GM12878 (cell line): ENCODE measurements around the gene C1QTNF1. TPM values are rescaled to one million over a fixed set of nuclear protein-coding genes. Genes with fewer than 3 reads are reported as not detected.

Source experiments
- ATAC-seq: fragments of 200-7000 bp; cut with Tn5 transposase; 3 replicates; pipeline ENCODE4 v1.9.1; 2020; ENCODE audit warnings: mild to moderate bottlenecking, moderate library complexity
- BruUV-seq: library from RNA; stranded (reverse); fragments of 400-500 nt; replicated peaks from 2 replicates; lab custom pipeline; 2021; lab: Mats Ljungman, UMichigan
- CTCF ChIA-PET: fragments of 300-600 bp; sonication (Branson Sonifier 250); formaldehyde crosslinking; extraction: SDS; loops from one replicate; lab custom pipeline; 2021; ENCODE audit warnings: inconsistent platforms; lab: Yijun Ruan, JAX
- POLR2A ChIA-PET: fragments of 350-600 bp; formaldehyde crosslinking; extraction: SDS; loops from one replicate; lab custom pipeline; 2021; ENCODE audit warnings: inconsistent platforms; lab: Charles Lee
- RAD21 ChIA-PET: fragments of 300-600 bp; sonication (Branson Sonifier 250); formaldehyde crosslinking; loops from one replicate; lab custom pipeline; 2023; ENCODE audit warnings: antibody characterized with exemption; ENCODE audit not compliant: unreplicated experiment; lab: Charles Lee
- SMC1A ChIA-PET: fragments of 300-600 bp; sonication (Branson Sonifier 250); formaldehyde crosslinking; loops from one replicate; lab custom pipeline; 2023; ENCODE audit not compliant: unreplicated experiment, uncharacterized antibody; lab: Charles Lee
- DNase-seq: peaks from one replicate; pipeline ENCODE4 v3.0.0-alpha.2; 2011; ENCODE audit warnings: low read depth, low spot score
- FAIRE-seq: peaks from 3 replicates; lab custom pipeline; 2011; peaks lifted over from hg19 to GRCh38; lab: Jason Lieb, UNC
- H2AFZ ChIP-seq: 2 replicates; pipeline ENCODE4 v1.6.0; 2011; ENCODE audit warnings: low read depth, low read length, control low read depth; ENCODE audit not compliant: control insufficient read depth
- H3K27ac ChIP-seq: 2 replicates; pipeline ENCODE4 v1.5.1; 2011; ENCODE audit warnings: control low read depth; ENCODE audit not compliant: control insufficient read depth, insufficient read depth
- H3K27me3 ChIP-seq, 2 experiments: replicated peaks in 1 of 2; 2 replicates each; pipeline versions ENCODE4 v1.6.0 to v1.6.1; 2011; ENCODE audit warnings: low read length in 1 of 2; ENCODE audit not compliant: control insufficient read depth in 2 of 2, insufficient read depth in 2 of 2
- H3K36me3 ChIP-seq, 2 experiments: 2 replicates each; pipeline ENCODE4 v1.5.1; 2011; ENCODE audit warnings: low read length in 1 of 2; ENCODE audit not compliant: control insufficient read depth in 2 of 2, insufficient read depth in 2 of 2
- H3K4me1 ChIP-seq: 2 replicates; pipeline ENCODE4 v1.6.1; 2011; ENCODE audit warnings: mild to moderate bottlenecking, low read length, moderate library complexity, mixed read lengths; ENCODE audit not compliant: control insufficient read depth, insufficient read depth
- H3K4me2 ChIP-seq: 2 replicates; pipeline ENCODE4 v1.6.0; 2011; ENCODE audit warnings: control low read depth; ENCODE audit not compliant: control insufficient read depth, insufficient read depth
- H3K4me3 ChIP-seq: fragments of 200-600 bp; sonication (generic); 2 replicates; pipeline ENCODE4 v1.5.1; 2016
- H3K79me2 ChIP-seq: 2 replicates; pipeline ENCODE4 v1.6.0; 2011; ENCODE audit warnings: low read length; ENCODE audit not compliant: control insufficient read depth, insufficient read depth
- H3K9ac ChIP-seq: 2 replicates; pipeline ENCODE4 v1.8.0; 2011; ENCODE audit warnings: low read length, control low read depth, mixed read lengths; ENCODE audit not compliant: control insufficient read depth, insufficient read depth
- H3K9me3 ChIP-seq: replicated peaks from 3 replicates; pipeline ENCODE4 v1.5.1; 2011; ENCODE audit warnings: mild to moderate bottlenecking, low read length; ENCODE audit not compliant: control insufficient read depth, insufficient read depth
- H4K20me1 ChIP-seq: 2 replicates; pipeline ENCODE4 v1.6.0; 2011; ENCODE audit not compliant: control insufficient read depth, insufficient read depth
- BCLAF1 ChIP-seq: fragments of 450-650 bp; IDR thresholded peaks from 2 replicates; pipeline ENCODE4 v1.6.1; 2017; ENCODE audit warnings: antibody characterized with exemption, mild to moderate bottlenecking, moderate library complexity
- ESRRA ChIP-seq: IDR thresholded peaks from 2 replicates; pipeline ENCODE4 v1.6.1; 2012; ENCODE audit warnings: mild to moderate bottlenecking, low read length, improper control_type of control experiment
- NR2C2 ChIP-seq: IDR thresholded peaks from 2 replicates; pipeline ENCODE4 v1.6.1; 2011; ENCODE audit warnings: borderline replicate concordance, low read depth; ENCODE audit not compliant: control insufficient read depth, insufficient read length
- REST ChIP-seq: IDR thresholded peaks from 2 replicates; pipeline ENCODE4 v1.6.1; 2012; ENCODE audit warnings: mild to moderate bottlenecking, low read depth, low read length
- SPI1 ChIP-seq: IDR thresholded peaks from 2 replicates; pipeline ENCODE4 v1.6.1; 2011; ENCODE audit warnings: low read depth, mild to moderate bottlenecking, low read length, moderate library complexity, borderline replicate concordance; ENCODE audit not compliant: insufficient read depth
- SRF ChIP-seq, 2 experiments: IDR thresholded peaks; 2 replicates each; pipeline ENCODE4 v1.6.1; 2011; ENCODE audit warnings: low read depth in 2 of 2, low read length in 2 of 2, mild to moderate bottlenecking in 1 of 2, moderate library complexity in 1 of 2
- STAT1 ChIP-seq: fragments of 450-650 bp; conservative IDR thresholded peaks from 2 replicates; pipeline ENCODE4 v1.6.1; 2014; ENCODE audit warnings: antibody characterized with exemption, mild to moderate bottlenecking
- TBL1XR1 ChIP-seq: IDR thresholded peaks from 2 replicates; pipeline ENCODE4 v1.6.1; 2012; ENCODE audit warnings: low read depth, low read length, improper control_type of control experiment
- ZBTB40 ChIP-seq: fragments of 450-650 bp; IDR thresholded peaks from 2 replicates; pipeline ENCODE4 v1.6.1; 2016; ENCODE audit warnings: mild to moderate bottlenecking, moderate library complexity, borderline replicate concordance
- WGBS: methylation state at CpG from one replicate; pipeline ENCODE4 v1.1.6; 2016; ENCODE audit warnings: low lambda C conversion rate; ENCODE audit not compliant: insufficient replicate concordance, insufficient coverage; ENCODE audit errors: missing lambda C conversion rate; 5-methylcytosine and 5-hydroxymethylcytosine counted together
- in situ Hi-C: fragments of 300-500 bp; cut with MboI; formaldehyde crosslinking; loops from 9 replicates; pipeline ENCODE4 v1.14.3; 2018; ENCODE audit warnings: mixed read lengths
- intact Hi-C: fragments of 100-400 bp; cut with micrococcal nuclease; formaldehyde crosslinking; loops from one replicate; pipeline ENCODE4 v1.14.2; 2022; ENCODE audit not compliant: unreplicated experiment
- polyA plus RNA-seq, 11 experiments: library from polyadenylated mRNA; depleted of rRNA in 4 of 11; unstranded in 6 of 11; stranded (reverse) in 5 of 11; fragments of >200 nt; fragmentation: Nextera tagmentation in 4 of 11; fragmentation: Illumina TruSeq in 1 of 11; extraction: Ambion mirVana in 4 of 11; extraction: Trizol in 1 of 11; gene quantifications; 1 replicate in 1 of 11; 2 replicates in 10 of 11; pipeline versions ENCODE4 v1.2.1 to v1.2.3, GENCODE V29; 2011 to 2016; ENCODE audit warnings: inconsistent platforms in 2 of 11, missing spikeins in 2 of 11, low read depth in 1 of 11
- total RNA-seq, 4 experiments: library from RNA; depleted of rRNA in 3 of 4; stranded (reverse); fragments of >200 nt in 3 of 4; fragmentation: Illumina TruSeq in 1 of 4; extraction: Trizol in 1 of 4; gene quantifications; 2 replicates each; pipeline versions ENCODE4 v1.2.1 to v1.2.3, GENCODE V29; 2013 to 2021

C1QTNF1 gene
- total and polyA plus RNA-seq, 10 of the 15 experiments (the other 5 are each of a cell fraction or from before 2014, with no cell fraction given), result 0.05 to 1.1 (median 0.15) TPM; not detected in 4

- no peak for TF ChIP-seq ZBTB40
Observed at GRCh38 chr17:79044462-79044861, 20.5 kb downstream of the C1QTNF1 start (continued).

- in situ Hi-C loops, result no loop called here
- no peak overlapping the region for H2AFZ ChIP-seq
- FAIRE-seq, result no peak
- no peaks in the 10 kb centered on the region; a peak in 1 of 4 replicates for H3K27me3 ChIP-seq
- ChIA-PET RAD21 (interaction anchor here (1.0 to 2.1 kb wide), 2 partner anchors 37 to 348 kb away, joined by 3 to 7 read pairs; no protein-coding TSS in a partner anchor), CTCF (interaction anchor here (0.6 to 2.9 kb wide), 19 partner anchors 8 to 1348 kb away, joined by 3 to 27 read pairs (median 5); no protein-coding TSS in a partner anchor), POLR2A (no interaction called here), SMC1A (interaction anchor here (1.0 to 1.1 kb wide), 2 partner anchors 37 to 347 kb away, joined by 4 to 5 read pairs; no protein-coding TSS in a partner anchor)
- no peak for ATAC-seq
- no peak for DNase-seq
- no peaks in the 10 kb centered on the region for H3K4me1 ChIP-seq
- intact Hi-C loops, result no loop called here
- H4K20me1 ChIP-seq, result no peaks in the 10 kb centered on the region; the same call in 1 of the 2 replicates
- no TSS peak for BruUV-seq
- no peaks in the 10 kb centered on the region for H3K36me3 ChIP-seq
- no peaks in the 10 kb centered on the region for H3K9me3 ChIP-seq
- H3K27ac ChIP-seq, result no peak overlapping the region
- H3K9ac ChIP-seq, result no peak overlapping the region
- 38% methylated on average over 15 of the region's 15 CpGs for WGBS
- H3K4me2 ChIP-seq, result no peak overlapping the region
- no peak overlapping the region for H3K4me3 ChIP-seq
- H3K79me2 ChIP-seq, result no peaks in the 10 kb centered on the region
- TF ChIP-seq NR2C2 (no peak), ESRRA (no peak), SRF (IDR thresholded peaks at IDR 0.05; ENCODE audit: low read depth in 2 of 2, low read length in 2 of 2) (no peak), TBL1XR1 (no peak), SPI1 (no peak), BCLAF1 (no peak), REST (no peak), STAT1 (no peak)
Observed at GRCh38 chr17:79045001-79045729, 21.2 kb downstream of the C1QTNF1 start.
